Suprapubic skin (tissue), 4 donors: ENCODE data around the gene FBXW12. TPM values are rescaled to one million over a fixed set of nuclear protein-coding genes. Genes with fewer than 3 reads are reported as not detected.
A peak's percentile ranks its signal among the peaks of the same experiment; 100 is the strongest.

Experiments used
- DNase-seq, 2 donors: peaks; one replicate each; pipeline ENCODE4 v3.0.0-alpha.2; 2019; ENCODE audit warnings: low spot score in 2 of 2
- H3K27ac ChIP-seq: fragments of 200-600 bp; sonication (generic); one replicate; pipeline ENCODE4 v1.5.1; 2019
- H3K27me3 ChIP-seq: fragments of 200-600 bp; sonication (generic); one replicate; pipeline ENCODE4 v1.5.1; 2019
- H3K36me3 ChIP-seq: fragments of 200-600 bp; sonication (generic); one replicate; pipeline ENCODE4 v1.5.1; 2019
- H3K4me1 ChIP-seq: fragments of 200-600 bp; sonication (generic); one replicate; pipeline ENCODE4 v1.5.1; 2019
- H3K4me3 ChIP-seq: fragments of 200-600 bp; sonication (generic); one replicate; pipeline ENCODE4 v1.5.1; 2019; ENCODE audit warnings: mild to moderate bottlenecking
- H3K9me3 ChIP-seq: fragments of 200-600 bp; sonication (generic); one replicate; pipeline ENCODE4 v1.5.1; 2019
- EP300 ChIP-seq: sonication (generic); formaldehyde crosslinking; IDR thresholded peaks from one replicate; pipeline ENCODE4 v1.6.1; 2017; ENCODE audit warnings: antibody characterized with exemption
- POLR2A ChIP-seq, 2 donors: fragments of 450-650 bp; IDR thresholded peaks; one replicate each; pipeline ENCODE4 v1.6.1; 2017; ENCODE audit warnings: antibody characterized with exemption in 2 of 2, mild to moderate bottlenecking in 2 of 2, moderate library complexity in 2 of 2
- POLR2AphosphoS5 ChIP-seq, 3 donors: sonication (generic); formaldehyde crosslinking; IDR thresholded peaks; one replicate each; pipeline ENCODE4 v1.6.1; 2017; ENCODE audit warnings: antibody characterized with exemption in 3 of 3
- WGBS: methylation state at CpG from one replicate; pipeline ENCODE4 v1.1.5; 2018; 5-methylcytosine and 5-hydroxymethylcytosine counted together
- total RNA-seq, 4 donors: library from RNA; depleted of rRNA; stranded (reverse); fragments of >200 nt; gene quantifications; one replicate each; pipeline ENCODE4 v1.1.0, GENCODE V29; 2016
- TF ChIP-seq, protein P1 (sequence below), 2 donors: fragments of 200-600 bp in 1 of 2; fragments of 450-650 bp in 1 of 2; sonication (generic) in 1 of 2; IDR thresholded peaks; one replicate each; pipeline ENCODE4 v1.5.1; 2016 to 2019; ENCODE audit warnings: antibody characterized with exemption in 2 of 2, mild to moderate bottlenecking in 1 of 2, moderate library complexity in 1 of 2

FBXW12 gene
- total RNA-seq, 4 donors from 2014 or later, result not detected

DNA sequence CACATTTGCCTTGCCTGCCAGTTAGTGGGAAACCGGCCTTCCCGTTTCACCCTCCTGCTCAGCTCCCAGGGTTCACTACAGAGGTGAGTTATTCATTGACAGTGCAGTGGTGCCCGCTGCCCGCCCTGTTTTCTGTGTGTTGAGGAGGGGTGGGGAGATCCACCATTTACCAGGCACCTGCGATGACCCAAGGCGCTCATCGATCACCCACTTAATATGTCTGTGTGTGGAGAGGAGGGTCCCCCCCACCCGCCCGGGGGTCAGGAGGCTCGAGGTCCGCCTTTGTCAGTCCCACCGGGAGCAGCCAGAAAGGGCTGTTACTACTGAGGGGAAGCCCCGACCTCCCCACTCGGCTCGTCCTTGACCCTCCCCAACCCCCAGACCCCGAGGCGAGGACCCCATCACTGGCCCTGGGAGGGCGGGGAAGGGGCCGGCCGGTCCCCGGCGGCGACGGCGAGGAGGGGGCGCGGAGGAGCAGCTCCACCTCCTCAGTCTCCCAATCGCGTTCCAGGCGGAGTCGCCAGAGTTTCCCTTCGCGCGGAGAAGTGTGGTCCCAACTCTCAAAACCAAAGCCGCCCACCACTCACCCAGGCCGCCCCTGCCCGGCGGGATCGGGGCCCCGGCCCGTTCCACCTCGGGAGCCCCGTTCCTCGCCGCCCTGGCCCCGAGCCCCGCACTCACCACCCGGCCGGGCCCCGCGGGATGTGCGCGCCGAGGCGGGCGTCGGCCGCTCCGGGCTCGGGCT is 56.7 kb downstream of the FBXW12 start:
- peaks cover 11% of the 10 kb centered on the region for H3K36me3 ChIP-seq
- WGBS, result 5% methylated on average over 17 of the region's 60 CpGs
- H3K4me3 ChIP-seq, result peak overlapping the region; percentile 93
- DNase-seq, result no peak
- H3K4me1 ChIP-seq, result peaks cover 89% of the 10 kb centered on the region
- H3K9me3 ChIP-seq, result no peaks in the 10 kb centered on the region
- TF ChIP-seq, protein P1, sequence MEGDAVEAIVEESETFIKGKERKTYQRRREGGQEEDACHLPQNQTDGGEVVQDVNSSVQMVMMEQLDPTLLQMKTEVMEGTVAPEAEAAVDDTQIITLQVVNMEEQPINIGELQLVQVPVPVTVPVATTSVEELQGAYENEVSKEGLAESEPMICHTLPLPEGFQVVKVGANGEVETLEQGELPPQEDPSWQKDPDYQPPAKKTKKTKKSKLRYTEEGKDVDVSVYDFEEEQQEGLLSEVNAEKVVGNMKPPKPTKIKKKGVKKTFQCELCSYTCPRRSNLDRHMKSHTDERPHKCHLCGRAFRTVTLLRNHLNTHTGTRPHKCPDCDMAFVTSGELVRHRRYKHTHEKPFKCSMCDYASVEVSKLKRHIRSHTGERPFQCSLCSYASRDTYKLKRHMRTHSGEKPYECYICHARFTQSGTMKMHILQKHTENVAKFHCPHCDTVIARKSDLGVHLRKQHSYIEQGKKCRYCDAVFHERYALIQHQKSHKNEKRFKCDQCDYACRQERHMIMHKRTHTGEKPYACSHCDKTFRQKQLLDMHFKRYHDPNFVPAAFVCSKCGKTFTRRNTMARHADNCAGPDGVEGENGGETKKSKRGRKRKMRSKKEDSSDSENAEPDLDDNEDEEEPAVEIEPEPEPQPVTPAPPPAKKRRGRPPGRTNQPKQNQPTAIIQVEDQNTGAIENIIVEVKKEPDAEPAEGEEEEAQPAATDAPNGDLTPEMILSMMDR (IDR thresholded peaks at IDR 0.05), result no peak
- TF ChIP-seq POLR2AphosphoS5 (IDR thresholded peaks at IDR 0.05) (no peak), POLR2A (IDR thresholded peaks at IDR 0.05) (peak in 1 of 2 donors; percentile 40)
- peak overlapping the region; percentile 97 for H3K27ac ChIP-seq
- H3K27me3 ChIP-seq, result no peaks in the 10 kb centered on the region

DNA sequence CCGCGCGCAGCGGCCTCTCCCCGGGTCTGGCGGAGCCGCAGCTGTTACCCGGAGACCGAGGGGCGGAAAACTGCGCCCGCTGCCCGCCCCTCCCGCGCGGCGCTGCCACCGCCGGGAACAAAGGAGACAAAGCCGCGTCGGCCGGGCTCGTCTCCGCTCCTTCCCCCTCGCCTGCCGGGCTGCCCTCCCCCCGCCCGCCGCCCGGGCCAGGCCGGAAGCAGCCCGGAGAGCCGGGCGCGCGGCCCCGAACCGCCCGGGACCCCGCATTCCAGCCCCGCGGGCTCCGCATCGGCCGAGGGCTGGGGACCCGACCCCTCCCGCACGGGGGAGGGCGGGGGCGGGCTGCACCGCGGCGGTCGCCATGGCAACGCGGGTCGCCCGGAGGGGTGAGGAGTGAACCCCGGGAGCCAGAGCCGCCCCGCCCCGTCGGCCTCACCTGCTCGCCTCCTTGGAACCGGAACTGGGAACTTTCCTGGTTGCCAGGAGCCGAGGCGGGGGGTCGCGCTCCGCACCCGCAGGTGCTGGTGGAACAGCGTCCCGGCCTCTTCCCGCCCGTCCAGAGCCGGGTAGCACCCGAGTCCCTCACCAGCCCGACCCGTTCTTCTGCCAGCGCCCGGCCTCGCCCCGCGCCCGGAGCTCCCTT is 57.4 kb downstream of the FBXW12 start:
- peaks cover 90% of the 10 kb centered on the region for H3K4me1 ChIP-seq
- no peaks in the 10 kb centered on the region for H3K27me3 ChIP-seq
- no peaks in the 10 kb centered on the region for H3K9me3 ChIP-seq
- WGBS, result 0% methylated on average over 10 of the region's 86 CpGs
- peaks cover 10% of the 10 kb centered on the region for H3K36me3 ChIP-seq
- peak overlapping the region; percentile 97 for H3K27ac ChIP-seq
- H3K4me3 ChIP-seq, result peak overlapping the region; percentile 93
- DNase-seq, result peak in 1 of 2 donors; percentile 81
- TF ChIP-seq EP300 (no peak), POLR2A (IDR thresholded peaks at IDR 0.05) (peak in 1 of 2 donors; percentile 2)
- TF ChIP-seq, protein P1 (IDR thresholded peaks at IDR 0.05), result no peak

DNA sequence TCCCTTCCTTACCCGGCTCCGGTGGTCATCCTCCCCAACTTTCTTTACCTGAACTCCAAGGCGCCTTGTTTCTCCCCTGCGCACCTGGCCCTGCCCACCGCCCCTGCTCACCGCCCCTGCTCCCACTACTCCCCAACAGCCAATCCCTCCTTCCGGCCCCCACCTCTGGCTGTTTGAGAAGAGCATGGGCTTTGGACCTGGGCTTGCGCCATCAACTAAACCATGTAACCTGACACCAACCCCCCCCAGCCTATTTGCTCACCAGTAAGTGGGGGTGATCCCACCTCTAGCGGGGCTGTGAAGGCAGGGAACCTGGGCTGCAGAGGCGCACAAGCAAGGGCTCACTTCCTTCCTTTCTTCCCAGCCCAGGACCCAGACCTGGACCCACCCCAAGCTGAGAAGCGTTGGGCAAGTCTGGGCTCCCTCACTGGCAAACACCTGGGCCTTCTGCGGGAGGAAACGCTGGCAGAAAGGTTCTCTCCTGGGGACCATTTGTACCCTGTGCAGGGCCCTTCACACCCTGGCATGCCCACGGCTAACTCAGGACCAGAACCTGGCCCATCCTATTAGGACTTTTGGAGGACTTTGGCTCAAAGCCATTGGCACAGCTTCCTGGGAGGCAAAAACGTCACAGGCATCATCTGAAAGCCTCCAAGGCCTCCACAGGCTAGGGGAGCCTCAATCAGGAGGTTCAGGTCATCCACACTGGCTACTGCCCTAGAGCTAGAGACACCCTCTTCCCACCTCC is 58.1 kb downstream of the FBXW12 start, which contains the start of gene PLXNB1:
Gene PLXNB1, minus strand, starts transcription at position 127 of the 748 bp plus-strand sequence. CDS start 5,475 bp downstream, outside the sequence.
- H3K36me3 ChIP-seq, result peaks cover 10% of the 10 kb centered on the region
- 21% methylated on average over 13 of the region's 15 CpGs for WGBS
- DNase-seq, result peak; percentile 89
- no peak for TF ChIP-seq EP300
- no peak for TF ChIP-seq POLR2AphosphoS5 (IDR thresholded peaks at IDR 0.05)
- TF ChIP-seq, protein P1 (IDR thresholded peaks at IDR 0.05), result no peak
- TF ChIP-seq POLR2A (IDR thresholded peaks at IDR 0.05), result no peak
- H3K4me1 ChIP-seq, result peaks cover 90% of the 10 kb centered on the region
- peak within 1 kb of the TSS; percentile 93 for H3K4me3 ChIP-seq
- H3K27me3 ChIP-seq, result no peaks in the 10 kb centered on the region
- peak within 1 kb of the TSS; percentile 97 for H3K27ac ChIP-seq
- no peaks in the 10 kb centered on the region for H3K9me3 ChIP-seq

DNA sequence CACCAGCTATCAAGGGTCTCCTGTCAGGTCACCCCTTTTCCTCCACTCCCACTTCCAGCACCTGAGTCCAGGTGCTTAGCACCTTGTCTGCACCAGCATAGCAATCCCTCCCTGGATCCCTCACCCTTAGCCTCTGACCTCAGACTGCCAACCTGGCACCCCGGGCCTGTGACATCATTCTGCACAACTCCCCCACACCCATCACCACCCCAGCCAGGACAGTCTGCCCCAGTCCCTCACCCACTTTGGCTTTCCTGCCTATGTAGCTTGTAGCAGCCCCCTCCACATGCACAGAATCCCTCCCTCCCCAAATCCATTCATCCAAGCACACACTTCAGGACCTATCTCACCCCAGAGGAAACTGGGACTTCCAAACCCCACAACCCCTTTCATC is 58.7 kb downstream of the FBXW12 start:
- Histone ChIP-seq H3K4me3 (peak overlapping the region; percentile 93), H3K27ac (peak overlapping the region; percentile 97), H3K9me3 (no peaks in the 10 kb centered on the region), H3K27me3 (no peaks in the 10 kb centered on the region), H3K36me3 (peaks cover 10% of the 10 kb centered on the region), H3K4me1 (peaks cover 90% of the 10 kb centered on the region)
- 31% methylated on average over 1 of the region's 1 CpG for WGBS
- TF ChIP-seq POLR2A (IDR thresholded peaks at IDR 0.05) (no peak), EP300 (no peak), POLR2AphosphoS5 (IDR thresholded peaks at IDR 0.05) (no peak)
- TF ChIP-seq, protein P1 (IDR thresholded peaks at IDR 0.05), result no peak
- no peak for DNase-seq
